NCI-H1436 (cell line): ENCODE results near the gene TMEM235.

Source experiments
- DNase-seq: peaks from one replicate; lab custom pipeline; 2025; lab: John Stamatoyannopoulos, UW

TMEM235 gene

DNA sequence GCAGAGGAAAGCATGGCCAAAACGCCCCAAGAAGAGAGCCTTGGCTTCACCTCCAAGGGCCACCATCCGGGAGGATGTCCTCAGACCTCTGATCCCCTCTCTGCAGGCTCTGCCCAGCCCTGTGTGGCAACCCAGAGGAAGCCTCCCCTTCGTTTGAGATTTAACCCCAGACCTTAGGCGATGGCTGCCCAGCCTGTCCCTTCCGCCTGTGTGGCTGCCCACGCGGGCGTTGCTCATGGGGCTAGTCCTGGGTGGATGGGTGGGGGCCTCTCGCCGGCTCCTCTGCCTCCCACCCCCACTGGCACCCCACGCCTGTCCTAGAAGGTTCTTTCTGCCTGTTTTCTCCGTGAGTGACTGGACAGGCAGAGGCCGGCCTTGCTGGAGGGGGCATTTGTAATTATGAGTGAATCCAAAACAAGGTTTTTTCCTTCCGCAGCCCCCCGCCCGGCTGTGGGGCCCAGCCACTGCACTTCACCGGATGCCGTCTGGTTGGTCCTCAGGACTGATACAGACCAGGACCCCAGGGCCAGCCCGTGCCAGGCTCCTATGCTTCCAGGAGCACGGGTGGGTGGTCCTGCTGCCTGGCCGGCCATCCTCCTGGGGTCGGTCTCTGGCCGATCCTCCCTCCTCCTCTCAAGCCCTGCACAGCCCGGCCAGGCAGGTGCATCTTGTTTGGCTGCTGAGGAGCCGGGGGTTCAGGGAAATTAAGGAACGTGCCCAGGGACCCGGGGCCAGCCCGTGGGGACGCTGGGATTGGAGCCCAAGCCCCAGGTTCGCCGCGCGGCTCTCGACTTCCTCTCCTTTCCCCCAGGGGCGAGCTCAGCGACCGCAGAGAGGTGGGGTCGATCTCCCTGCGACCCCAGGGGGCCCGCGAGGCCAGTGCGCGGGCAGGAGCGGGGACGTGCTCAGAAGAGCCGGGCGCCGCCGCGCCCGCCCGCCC is at the start of gene TMEM235:
Gene TMEM235 (plus strand): TSS at position 636 of the 940 bp plus-strand sequence. CDS start 393 bp downstream, outside the sequence.
- no peak for DNase-seq

GRCh38 chr17:78182504-78182903 is 48.9 kb upstream of the TMEM235 start:
- DNase-seq, result no peak

DNA sequence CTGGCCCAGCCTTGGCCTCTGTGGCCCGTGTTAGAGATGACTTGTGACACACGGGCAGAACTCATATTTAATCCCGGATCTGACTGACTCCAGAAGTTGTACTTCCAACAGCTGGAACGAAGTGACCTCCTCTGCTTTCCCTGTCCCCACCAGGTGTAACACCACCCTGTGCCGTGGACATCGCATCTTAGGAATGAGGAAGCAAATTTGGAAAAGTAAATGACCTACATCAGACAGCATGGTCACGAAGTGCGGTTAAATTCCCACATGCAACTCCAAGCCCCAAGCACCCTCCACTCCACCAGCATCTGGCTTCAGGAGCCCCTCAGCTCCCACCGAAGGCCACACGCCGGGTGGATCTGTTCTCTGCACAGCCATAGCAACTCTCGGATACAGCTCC is 47.5 kb upstream of the TMEM235 start:
- DNase-seq, result no peak

DNA sequence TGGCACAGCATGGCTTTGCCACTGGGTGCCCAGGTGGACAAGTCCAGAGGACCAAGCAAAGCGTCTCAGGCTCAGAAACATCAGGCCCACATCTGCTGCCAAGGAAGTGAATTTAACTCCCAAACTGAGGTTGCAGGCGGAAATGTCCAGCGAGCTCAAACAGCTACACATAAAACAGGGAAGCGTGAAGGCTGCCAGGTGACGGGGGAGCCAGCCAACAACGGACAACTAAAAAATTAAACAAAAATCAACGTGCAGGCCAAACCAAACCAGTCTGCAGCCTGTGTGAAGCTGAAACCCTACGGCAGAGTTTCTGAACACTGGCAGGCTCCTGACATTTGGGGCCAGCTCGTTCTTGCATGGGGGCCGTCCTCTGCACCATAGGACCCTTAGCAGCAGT is 47.1 kb upstream of the TMEM235 start:
- no peak for DNase-seq

DNA sequence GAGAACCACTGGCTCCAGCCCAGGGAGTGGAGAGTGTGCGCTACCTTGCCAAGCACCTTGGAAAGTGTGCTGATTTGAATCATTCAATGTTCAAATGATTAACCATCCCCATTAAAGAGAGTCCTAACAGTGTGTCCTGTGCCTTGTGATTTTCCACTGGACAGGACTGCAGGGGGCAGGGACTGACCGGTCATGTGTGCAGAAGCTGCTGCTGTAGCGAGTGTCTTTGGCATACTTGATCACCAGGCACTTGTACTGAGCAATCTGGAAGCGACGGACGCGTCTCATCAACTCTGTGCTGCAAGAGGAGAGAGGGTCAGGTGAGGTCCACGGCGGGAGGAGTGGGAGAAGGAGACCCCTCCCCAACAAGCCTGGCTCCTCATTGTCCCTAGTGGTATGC is 46.6 kb upstream of the TMEM235 start:
- no peak for DNase-seq

DNA sequence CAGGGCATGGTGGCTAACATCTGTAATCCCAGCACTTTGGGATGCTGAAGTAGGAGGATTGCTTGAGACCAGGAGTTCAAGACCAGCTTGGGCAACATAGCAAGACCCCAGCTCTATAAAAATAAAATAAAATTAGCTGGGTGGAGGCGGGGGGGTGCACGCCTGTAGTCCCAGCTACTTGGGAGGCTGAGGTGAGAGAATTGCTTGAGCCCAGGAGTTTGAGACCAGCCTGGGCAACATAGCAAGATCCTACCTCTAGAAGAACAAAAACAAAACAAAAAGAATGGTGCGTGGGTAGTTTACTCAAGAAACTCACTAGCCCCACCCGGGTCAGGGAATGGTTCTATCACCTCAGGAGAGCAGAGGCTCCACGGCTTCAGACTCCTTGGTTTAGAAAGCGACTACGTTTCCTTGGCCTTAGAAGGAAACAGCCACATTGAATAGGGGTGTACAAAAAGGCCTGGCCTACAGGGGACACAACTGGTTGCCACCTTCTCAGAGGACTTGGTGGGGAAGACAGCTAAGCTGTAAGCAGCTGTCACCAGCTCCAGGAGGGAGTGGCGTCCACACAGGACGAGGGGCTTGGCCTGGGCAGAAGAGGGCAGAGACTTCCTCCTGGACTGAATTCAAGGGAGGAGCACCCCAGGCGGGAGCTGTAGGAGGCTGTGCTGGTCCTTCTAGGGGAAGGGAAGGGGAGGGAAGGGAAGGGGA is 45.3 kb upstream of the TMEM235 start:
- no peak for DNase-seq

GRCh38 chr17:78186692-78187595 is 44.5 kb upstream of the TMEM235 start, which contains the start of the genes AFMID and TK1:
Gene AFMID, plus strand, starts transcription at chr17:78187362. Its CDS starts 9 bp downstream, at chr17:78187371.
Gene TK1, minus strand, starts transcription at chr17:78187052. Its CDS starts 58 bp downstream, at chr17:78186994.
- peak; percentile 98 for DNase-seq

DNA sequence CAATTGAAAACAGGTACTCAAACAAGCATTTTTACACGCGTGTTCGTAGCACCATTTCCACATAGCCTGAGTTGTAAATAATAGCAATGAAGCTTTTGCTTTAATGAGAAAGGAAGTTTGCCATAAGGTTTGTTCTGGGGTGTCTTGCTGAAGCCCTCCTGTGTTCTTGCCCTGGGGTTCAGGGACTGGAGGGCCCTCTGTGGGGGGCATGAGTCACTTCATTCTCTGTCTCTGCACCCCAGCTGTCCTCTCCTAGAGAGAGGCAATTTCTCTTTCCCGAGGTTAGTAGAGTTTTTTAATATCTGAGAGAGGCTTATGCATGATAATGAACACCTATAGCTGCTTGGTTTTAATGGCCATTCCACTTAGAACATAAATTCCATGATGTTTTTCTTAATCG is 34.7 kb upstream of the TMEM235 start:
- no peak for DNase-seq

- no peak for DNase-seq
Observed at GRCh38 chr17:78197147-78197832, 34.1 kb upstream of the TMEM235 start.

DNA sequence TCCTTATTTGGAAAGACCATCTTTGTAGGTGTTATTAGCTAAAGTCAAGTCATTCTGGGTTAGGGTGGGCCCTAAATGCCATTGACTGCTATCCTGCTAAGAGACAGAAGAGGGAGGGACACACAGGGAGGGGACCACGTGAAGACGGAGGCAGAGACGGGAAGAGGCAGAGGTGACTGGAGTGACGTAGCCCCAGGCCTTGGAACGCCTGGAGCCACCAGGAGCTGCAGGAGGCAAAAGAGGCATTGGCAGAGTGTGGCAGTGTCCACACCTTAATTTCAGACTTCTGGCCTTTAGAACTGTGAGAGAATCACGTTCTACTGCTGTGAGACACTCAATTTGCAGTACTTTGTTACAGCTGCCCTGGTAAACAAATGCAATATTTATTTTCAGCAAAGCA is 31.0 kb upstream of the TMEM235 start:
- no peak for DNase-seq

GRCh38 chr17:78202666-78203065 is 28.8 kb upstream of the TMEM235 start:
- no peak for DNase-seq

- no peak for DNase-seq
Observed at GRCh38 chr17:78204387-78205123, 26.9 kb upstream of the TMEM235 start.

DNA sequence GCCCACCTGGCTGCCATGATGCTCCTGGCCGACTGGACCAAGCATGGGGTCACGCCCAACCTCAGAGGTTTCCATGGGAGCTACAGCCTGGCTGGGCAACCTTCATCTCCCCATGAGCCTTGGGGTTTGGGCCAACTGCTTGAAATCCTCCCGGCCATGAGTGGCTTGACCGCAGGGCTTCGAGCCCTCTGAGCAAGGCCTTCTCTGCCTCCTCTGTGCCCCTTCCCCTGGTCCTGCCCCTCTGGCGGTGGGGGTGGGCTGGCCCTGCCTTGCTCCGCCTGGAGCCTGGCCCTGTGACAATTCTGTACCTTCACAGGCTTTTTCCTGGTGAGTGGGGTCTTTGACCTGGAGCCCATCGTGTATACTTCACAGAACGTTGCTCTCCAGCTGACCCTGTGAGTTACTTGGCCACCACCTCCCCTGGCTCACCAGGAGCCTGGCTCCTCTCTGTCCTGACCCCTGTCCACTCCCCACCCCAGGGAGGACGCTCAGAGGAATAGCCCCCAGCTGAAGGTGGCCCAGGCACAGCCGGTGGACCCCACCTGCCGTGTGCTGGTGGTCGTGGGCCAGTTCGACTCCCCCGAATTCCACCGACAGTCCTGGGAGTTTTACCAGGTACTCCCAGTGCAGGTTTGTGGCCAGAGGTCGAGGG is 26.2 kb upstream of the TMEM235 start:
- DNase-seq, result no peak

DNA sequence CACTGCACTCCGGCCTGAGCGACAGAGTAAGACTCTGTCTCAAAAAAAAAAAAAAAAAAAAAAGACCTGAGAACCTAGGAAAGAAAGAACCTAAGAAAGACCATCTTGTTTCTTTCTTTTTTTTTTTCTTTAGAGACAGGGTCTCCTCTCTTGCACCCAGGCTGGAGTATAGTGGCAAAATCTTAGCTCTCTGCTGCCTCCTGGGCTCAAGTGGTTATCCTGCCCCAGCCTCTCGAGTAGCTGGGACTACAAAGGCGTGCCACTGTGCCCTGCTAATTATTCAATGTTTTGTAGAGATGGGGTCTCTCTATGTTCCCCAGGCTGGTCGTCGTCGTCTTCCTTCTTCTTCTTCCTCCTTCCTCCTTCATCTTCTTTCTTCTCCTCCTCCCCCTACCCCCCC is 25.1 kb upstream of the TMEM235 start:
- DNase-seq, result no peak

DNA sequence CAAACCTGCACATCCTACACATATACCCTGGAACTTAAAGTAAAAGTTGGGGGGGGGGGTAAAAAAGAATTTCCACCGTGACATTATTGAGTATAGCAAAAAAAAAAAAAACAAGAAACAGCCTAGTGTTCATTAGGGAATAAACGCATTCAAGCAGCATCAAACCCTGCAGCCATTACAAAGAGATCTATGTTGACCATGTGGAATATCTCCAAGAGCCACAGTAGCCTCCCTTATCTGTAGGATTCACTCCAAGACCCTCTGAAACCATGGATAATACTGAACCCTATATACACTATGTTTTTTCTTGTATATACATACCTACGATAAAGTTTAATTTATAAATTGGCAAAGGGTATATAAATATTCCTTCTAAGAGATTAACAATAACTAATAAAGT is 22.9 kb upstream of the TMEM235 start:
- DNase-seq, result no peak

DNA sequence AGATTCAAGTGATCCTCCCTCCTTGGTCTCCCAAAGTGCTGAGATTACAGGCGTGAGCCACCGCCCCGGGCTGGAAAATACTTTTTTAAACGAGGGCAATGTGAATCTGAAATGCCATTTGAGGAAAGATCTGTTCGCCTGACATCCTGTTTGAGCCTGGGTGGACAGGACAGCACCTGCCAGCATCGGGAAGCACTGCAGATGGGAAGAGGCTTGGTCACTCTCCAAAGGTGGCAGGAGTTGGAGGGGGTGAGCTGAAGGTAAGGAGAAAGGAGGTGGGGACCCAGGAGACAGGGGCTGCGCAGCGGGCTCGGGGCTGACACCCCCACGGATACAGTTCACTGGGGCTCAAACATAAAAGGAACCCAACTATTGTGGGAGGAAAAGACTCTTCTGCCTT is 21.3 kb upstream of the TMEM235 start:
- no peak for DNase-seq

GRCh38 chr17:78211032-78211431 is 20.4 kb upstream of the TMEM235 start:
- no peak for DNase-seq

DNA sequence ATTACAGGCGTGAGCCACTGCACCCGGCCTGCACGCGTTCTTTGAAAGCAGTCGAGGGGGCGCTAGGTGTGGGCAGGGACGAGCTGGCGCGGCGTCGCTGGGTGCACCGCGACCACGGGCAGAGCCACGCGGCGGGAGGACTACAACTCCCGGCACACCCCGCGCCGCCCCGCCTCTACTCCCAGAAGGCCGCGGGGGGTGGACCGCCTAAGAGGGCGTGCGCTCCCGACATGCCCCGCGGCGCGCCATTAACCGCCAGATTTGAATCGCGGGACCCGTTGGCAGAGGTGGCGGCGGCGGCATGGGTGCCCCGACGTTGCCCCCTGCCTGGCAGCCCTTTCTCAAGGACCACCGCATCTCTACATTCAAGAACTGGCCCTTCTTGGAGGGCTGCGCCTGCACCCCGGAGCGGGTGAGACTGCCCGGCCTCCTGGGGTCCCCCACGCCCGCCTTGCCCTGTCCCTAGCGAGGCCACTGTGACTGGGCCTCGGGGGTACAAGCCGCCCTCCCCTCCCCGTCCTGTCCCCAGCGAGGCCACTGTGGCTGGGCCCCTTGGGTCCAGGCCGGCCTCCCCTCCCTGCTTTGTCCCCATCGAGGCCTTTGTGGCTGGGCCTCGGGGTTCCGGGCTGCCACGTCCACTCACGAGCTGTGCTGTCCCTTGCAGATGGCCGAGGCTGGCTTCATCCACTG is 17.3 kb upstream of the TMEM235 start, which contains the start of gene BIRC5:
Gene BIRC5 (plus strand): TSS at position 238 of the 690 bp plus-strand sequence. CDS start 64 bp downstream, at position 302.
- DNase-seq, result peak; percentile 92

GRCh38 chr17:78214706-78215061 is 16.7 kb upstream of the TMEM235 start:
- no peak for DNase-seq
